ENCODE data around the gene PKD2.

DNA sequence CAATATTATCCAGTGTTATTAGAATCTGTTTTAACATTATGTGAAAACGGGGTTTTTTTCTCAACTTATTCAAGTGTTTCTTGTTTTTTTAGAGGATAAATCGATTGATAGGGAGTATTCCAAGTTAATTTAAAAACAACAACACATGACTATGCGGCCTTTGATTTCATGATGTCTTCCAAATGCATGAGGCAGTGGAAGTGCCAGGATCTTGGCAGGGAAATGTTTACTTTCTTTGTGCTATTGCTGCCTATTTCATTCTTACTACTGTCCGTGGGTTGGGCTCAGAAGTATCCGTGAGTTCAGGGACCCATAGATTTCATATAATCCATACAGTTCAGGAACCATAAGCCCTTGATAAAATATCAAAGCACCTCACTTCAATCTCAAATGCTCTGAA is 86.4 kb downstream of the PKD2 start:
- TF ChIP-seq, protein P1, sequence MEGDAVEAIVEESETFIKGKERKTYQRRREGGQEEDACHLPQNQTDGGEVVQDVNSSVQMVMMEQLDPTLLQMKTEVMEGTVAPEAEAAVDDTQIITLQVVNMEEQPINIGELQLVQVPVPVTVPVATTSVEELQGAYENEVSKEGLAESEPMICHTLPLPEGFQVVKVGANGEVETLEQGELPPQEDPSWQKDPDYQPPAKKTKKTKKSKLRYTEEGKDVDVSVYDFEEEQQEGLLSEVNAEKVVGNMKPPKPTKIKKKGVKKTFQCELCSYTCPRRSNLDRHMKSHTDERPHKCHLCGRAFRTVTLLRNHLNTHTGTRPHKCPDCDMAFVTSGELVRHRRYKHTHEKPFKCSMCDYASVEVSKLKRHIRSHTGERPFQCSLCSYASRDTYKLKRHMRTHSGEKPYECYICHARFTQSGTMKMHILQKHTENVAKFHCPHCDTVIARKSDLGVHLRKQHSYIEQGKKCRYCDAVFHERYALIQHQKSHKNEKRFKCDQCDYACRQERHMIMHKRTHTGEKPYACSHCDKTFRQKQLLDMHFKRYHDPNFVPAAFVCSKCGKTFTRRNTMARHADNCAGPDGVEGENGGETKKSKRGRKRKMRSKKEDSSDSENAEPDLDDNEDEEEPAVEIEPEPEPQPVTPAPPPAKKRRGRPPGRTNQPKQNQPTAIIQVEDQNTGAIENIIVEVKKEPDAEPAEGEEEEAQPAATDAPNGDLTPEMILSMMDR (conservative IDR thresholded peaks at IDR 0.05; ENCODE audit: low read depth, low read length), result no peak
- TF ChIP-seq CHD1 (IDR thresholded peaks at IDR 0.05; ENCODE audit: low read depth, low read length) (no peak), POLR2A (IDR thresholded peaks at IDR 0.05; ENCODE audit: low read depth, low read length) (no peak), FOS (IDR thresholded peaks at IDR 0.05; ENCODE audit: low read depth, low read length) (no peak), MAFK (IDR thresholded peaks at IDR 0.05; ENCODE audit: low read depth, low read length) (no peak), NFE2L2 (IDR thresholded peaks at IDR 0.05; ENCODE audit: low read depth, low read length) (no peak), MAZ (IDR thresholded peaks at IDR 0.05; ENCODE audit: borderline replicate concordance, low read depth, low read length) (no peak), RAD21 (IDR thresholded peaks at IDR 0.05; ENCODE audit: low read length) (no peak), MXI1 (IDR thresholded peaks at IDR 0.05; ENCODE audit: borderline replicate concordance, low read depth, low read length) (no peak), BHLHE40 (IDR thresholded peaks at IDR 0.05; ENCODE audit: low read depth, low read length) (no peak), SMC3 (IDR thresholded peaks at IDR 0.05; ENCODE audit: low read depth, low read length) (no peak)
- TF ChIP-seq, protein P2, sequence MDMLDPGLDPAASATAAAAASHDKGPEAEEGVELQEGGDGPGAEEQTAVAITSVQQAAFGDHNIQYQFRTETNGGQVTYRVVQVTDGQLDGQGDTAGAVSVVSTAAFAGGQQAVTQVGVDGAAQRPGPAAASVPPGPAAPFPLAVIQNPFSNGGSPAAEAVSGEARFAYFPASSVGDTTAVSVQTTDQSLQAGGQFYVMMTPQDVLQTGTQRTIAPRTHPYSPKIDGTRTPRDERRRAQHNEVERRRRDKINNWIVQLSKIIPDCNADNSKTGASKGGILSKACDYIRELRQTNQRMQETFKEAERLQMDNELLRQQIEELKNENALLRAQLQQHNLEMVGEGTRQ (IDR thresholded peaks at IDR 0.05; ENCODE audit: low read depth, low read length), result no peak

Measured in IMR-90 (cell line).